ENCODE measurements around the gene IRF2.
A peak's percentile ranks its signal among the peaks of the same experiment; 100 is the strongest.
"Not testable (repeated sequence)": the region's sequence is repeated elsewhere in the genome, so short reads cannot be mapped to it uniquely, and the experiment has no call there.

IRF2 gene

GRCh38 chr4:184358521-184359232 lies 115.7 kb downstream of the IRF2 start:
- DNase-seq = no peak

GRCh38 chr4:184357772-184358171 lies 116.6 kb downstream of the IRF2 start:
- DNase-seq = no peak

DNA sequence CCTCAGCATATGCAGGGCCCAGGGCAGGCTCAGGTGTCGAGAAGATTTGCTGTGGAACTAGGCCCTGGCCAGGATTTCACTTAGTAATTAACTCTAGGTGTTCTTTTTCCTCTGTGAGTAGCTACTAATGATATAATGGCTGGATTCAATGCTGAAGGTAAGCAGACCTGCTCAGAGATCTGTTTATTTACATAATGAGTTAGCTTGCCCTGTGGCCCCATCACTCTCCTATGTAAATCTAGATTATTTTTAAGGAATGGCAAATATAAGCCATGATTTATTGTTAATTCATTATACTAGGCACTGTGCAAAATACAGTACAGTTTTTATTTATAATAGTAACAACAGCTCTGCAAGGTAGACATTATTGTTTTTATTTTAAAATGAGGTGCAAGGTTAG lies 117.2 kb downstream of the IRF2 start:
- no peak for DNase-seq

DNA sequence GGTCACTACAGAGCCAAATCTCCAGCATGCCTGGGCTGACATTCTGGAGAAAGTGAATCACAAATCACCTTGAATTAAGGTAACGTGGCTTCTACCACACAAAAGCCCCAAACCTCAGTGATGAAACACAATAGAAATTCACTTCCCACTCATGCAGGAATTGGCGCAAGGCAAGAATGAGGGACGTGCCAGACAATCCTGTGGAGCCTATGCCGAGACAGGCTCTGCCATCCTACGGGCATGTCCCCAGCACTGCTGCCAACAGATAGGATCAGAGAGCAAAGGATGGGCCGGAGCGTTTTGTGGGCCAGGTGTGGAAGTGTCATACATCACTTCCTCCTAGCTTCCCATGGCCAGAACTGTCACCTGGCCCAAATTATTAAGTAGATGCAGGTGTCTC lies 118.0 kb downstream of the IRF2 start:
- DNase-seq = no peak

DNA sequence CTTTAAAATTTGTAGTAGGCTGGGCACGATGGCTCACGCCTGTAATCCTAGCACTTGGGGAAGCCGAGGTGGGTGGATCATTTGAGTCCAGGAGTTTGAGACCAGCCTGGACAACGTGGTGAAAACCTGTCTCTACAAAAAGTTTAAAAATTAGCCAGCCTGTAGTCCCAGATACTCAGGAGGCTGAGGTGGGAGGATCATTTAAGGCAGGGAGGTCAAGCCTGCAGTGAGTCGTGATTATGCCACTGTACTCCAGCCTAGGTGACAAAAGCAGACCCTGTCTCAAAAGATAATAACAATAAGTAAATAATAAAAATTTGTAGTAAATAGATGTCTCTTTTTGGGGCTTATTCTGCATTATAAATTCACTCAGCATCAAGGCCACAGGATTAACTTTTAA lies 118.5 kb downstream of the IRF2 start:
- no peak for DNase-seq

DNA sequence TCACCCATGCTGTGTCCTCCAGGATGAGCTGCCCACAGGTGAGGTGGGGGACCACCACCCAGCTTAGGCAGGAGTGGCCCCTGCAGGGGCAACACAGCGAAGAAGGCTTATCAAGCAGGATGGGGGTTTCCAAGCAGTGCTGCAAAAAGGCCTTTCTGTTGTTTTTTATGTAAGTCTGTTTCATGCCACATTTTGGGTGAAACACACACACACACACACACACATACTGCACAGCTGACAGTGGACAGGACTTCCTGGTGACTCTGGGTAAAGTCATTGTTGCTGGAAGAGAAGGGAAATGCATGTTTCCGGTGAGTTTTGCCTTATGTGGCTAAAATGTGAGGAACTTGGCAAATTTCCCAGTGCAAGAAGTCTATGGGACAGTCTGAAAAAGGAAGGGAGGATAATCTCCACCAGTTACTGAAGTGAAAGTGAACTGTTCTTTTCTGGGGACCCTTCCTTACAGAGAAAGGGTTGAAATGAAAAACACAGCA lies 119.2 kb downstream of the IRF2 start:
- peak; percentile 98 for DNase-seq

DNA sequence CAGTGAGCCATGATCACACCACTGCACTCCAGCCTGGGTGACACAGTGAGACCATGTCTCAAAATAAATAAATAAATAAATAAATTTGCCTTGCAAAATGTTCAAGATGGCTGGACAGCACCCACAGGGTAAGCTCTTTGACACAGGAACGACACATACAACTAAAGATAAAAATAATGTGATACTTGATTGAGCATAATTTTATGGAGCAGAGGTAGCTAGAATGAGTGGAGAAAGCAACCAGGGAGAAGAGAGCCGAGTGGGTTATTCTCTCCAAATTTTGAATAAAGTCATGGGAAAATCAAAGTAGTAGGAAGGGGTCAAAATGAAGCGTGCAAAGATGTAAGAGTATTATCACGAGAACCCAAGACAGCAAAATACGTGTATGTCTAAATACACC lies 121.5 kb downstream of the IRF2 start:
- no peak for DNase-seq

- no peak for DNase-seq
Measured at GRCh38 chr4:184351560-184352451, 122.5 kb downstream of the IRF2 start.

DNA sequence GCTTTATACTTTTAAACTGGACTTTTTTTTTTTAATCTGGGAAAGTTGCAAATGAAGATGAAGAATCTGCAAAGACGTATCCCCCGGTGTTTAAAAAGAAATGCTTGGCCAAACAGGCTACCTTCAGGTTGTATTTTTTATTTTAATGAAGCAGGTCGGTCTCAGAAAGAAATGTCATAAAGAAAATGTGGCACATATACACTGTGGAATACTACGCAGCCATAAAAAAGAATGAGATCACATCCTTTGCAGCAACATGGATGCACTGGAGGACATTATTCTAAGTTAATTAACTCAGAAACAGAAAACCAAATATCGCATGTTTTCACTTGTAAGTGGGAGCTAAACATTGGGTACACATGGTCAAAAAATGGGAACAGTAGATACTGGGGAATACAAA lies 123.4 kb downstream of the IRF2 start:
- no peak for DNase-seq

GRCh38 chr4:184350213-184350817 lies 124.0 kb downstream of the IRF2 start:
- no peak for DNase-seq

DNA sequence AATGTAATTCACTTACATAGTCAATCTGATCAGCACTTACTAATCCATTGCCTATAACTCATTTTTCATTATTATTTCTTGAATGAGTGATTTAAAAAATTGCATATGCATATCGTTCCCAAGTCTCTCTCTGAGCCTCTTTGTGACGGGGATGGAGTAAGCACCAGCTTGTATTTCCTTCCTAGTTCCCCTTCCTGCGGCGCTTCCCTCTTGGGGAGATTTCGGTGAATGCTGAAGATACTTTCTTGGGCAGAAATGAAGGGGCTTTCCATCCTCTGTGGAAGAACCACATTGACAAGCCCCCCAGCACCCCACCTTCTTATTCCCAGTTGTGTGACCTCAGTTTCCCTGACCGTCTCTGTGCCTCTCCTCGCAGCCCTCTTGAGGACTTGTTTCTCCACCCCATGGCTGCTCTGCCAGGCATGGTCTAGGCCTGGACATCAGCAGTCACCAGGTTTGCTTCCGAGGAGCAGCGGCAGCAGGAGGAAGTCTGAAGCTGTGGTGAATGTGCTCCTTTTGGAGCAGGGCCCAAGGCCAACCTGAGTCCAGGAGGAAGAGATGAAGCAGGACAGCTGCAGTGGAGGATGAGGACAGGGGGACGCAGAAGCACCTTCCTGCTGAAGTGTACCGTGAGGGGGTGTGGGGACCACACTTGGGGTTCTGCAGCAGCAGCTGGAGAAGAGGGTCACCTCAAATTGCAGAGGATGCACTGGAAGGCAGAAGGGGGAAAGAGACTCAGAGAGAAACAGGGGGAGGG lies 124.9 kb downstream of the IRF2 start:
- DNase-seq = no peak

GRCh38 chr4:184348311-184349233 lies 125.8 kb downstream of the IRF2 start:
- no peak for DNase-seq

DNA sequence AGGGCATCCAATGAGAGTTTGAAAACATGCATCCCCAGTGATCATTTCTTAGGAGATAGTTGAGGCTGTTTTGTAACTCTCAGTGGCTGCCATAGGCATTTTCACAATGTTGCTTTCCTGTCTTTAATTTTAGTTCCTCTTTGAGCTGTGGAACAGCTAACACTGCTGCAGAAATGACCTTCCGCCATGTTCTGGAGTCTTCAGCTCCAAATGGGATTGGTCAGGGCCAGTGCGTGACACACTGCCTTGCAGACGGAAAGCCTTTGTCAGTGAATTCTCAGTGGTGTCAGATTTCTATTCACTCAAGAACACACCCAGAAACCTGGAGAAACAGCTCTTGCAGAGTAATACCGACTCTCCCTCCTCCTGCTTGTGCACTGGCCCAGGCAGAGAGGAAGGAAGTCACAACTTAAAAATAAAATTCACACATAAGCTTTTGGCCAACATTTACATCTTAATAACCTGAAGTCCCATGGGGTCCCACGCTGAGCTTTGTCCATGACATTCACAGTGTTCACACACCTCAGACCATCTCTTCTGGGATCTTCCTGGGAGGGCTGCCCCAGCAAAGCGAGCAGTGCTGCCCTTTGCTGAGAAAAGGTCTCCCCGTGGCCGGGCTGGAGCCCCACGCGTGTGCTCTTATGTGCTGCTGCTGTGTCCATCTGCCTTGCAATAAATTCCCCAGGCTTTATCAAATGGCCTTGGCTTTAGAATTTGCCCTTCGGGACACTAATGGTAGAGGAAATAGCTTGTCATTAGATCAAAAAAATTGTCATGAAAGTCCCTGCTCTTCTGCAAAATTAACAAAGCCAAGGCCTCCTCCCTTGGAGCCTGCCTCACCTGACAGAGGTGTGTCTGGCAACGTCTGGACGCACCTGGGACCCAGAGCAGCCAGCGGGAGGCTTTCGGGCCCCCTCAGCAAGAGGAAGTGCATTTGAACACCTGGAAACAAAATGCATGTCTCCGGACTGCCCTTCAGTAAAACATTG lies 126.8 kb downstream of the IRF2 start:
- DNase-seq = peak; percentile 87

DNA sequence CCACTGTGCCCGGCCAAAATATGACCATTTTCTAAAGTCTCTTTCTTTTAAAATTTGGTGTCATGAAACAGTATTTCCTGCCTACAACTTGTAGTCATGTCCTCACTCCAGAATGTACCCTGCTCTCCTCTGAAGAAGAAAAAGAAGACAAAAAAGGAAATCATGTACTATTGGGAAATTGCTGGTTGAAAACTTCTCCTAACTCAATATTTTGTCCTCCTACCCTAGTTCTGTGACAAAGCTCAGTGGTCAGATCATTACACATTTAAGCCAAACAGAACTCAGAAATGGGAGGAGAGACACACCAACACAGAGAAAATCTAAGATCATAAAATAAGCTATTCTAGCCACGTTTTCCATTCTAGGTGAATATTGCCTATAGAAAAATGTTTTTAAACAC lies 127.7 kb downstream of the IRF2 start:
- no peak for DNase-seq

GRCh38 chr4:184346273-184346672 lies 128.1 kb downstream of the IRF2 start:
- DNase-seq = not testable (repeated sequence)

DNA sequence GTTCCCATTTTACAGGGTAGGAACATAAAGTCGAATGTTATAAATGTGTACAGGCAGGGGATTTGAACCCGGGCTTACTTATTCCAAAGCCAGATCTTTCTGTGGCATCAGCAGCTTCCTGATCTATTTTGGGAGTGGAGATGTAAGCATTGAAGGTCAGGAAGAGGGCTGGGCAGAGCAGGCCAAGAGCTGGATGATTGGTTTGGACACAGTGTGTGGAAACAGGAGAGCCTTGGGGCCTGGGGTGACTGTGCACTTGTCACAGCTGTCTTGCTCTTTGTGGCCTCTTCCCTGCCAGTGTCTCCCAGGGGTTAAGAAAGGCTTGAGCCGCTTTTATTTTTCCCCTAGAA lies 128.8 kb downstream of the IRF2 start:
- no peak for DNase-seq

GRCh38 chr4:184344899-184345572 lies 129.3 kb downstream of the IRF2 start:
- no peak for DNase-seq

DNA sequence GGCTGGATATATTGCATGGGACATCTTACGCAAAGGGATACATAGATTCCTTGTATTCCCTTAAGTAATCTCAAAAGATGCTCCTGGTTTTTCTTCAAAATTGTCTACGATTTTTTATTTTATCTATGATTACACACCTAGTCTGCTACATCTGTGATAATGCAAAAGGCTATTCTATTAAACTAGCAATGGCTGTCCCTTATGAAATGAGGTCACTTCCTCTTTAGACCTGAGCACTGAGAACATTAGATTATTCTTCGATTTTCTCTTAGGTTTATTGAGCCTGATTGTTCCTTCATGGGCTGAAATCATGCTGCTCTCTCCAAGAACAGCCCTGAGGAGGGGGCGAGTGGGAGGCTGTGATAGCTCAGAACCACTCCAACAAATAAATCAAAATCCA lies 129.9 kb downstream of the IRF2 start:
- no peak for DNase-seq

DNA sequence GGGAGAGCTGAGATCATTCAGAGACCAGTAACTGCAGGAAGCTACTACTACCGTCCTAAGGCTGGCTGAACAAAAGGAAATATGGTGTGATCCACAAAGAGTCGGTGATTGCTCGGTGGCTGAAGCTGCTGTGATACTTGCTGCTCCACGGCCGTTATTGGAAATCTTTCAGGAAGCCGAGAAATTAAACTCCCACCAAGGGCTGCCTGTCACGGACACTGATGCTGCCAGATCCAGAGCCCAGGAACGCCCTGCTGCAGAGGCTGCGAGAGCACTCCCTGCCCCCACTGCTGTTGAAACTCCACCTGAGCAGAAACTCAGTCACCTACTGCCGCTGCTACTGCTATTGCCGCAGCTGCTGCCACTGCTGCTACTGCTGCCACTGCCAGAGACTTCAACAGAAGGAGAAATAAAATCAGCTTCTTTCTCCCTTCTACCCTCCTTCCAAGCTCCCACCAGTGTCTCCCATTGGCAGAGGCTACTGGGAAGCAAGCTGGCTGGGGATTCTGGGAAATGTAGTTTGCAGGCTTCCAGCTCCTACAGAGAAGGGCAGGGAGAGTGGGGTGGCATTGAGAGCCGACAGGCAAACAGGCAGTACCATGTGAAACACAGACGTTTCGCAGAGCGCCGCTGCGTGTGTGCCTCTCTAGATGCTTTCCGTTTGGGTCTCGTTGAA lies 130.7 kb downstream of the IRF2 start:
- peak; percentile 57 for DNase-seq

Measured in GDM1 (cell line).